SU-DHL-6 (cell line): ENCODE results near the gene SGIP1.

ENCODE experiments used
- H2AFZ ChIP-seq: fragments of 200-600 bp; sonication (generic); 2 replicates; pipeline ENCODE4 v1.6.1; 2014; ENCODE audit warnings: low read depth, mild to moderate bottlenecking, moderate library complexity, mixed read lengths, antibody characterized with exemption, low read length; ENCODE audit not compliant: severe bottlenecking
- H3F3A ChIP-seq: fragments of 200-600 bp; shearing (Covaris generic); 2 replicates; pipeline ENCODE4 v1.6.0; 2016; ENCODE audit warnings: antibody characterized with exemption, mild to moderate bottlenecking; ENCODE audit not compliant: insufficient read depth
- H3K27ac ChIP-seq: fragments of 200-600 bp; sonication (generic); 2 replicates; pipeline ENCODE4 v1.5.1; 2016; ENCODE audit warnings: low read depth, mild to moderate bottlenecking, low read length, moderate library complexity, mixed read lengths
- H3K27me3 ChIP-seq: fragments of 200-600 bp; sonication (generic), shearing (Covaris generic); 2 replicates; pipeline ENCODE4 v1.6.0; 2014; ENCODE audit warnings: mild to moderate bottlenecking, low read length
- H3K36me3 ChIP-seq: fragments of 200-600 bp; sonication (generic); 2 replicates; pipeline ENCODE4 v1.6.1; 2014; ENCODE audit warnings: mild to moderate bottlenecking, low read length, mixed read lengths
- H3K4me2 ChIP-seq: fragments of 300-600, 200-600 bp; shearing (Covaris generic), sonication (generic); 2 replicates; pipeline ENCODE4 v1.6.0; 2014; ENCODE audit warnings: low read length, low read depth, mild to moderate bottlenecking; ENCODE audit not compliant: poor library complexity, severe bottlenecking
- H3K4me3 ChIP-seq: fragments of 200-600 bp; sonication (generic); 2 replicates; pipeline ENCODE4 v1.5.1; 2014; ENCODE audit warnings: antibody characterized with exemption, low read length, mild to moderate bottlenecking, mixed read lengths; ENCODE audit not compliant: insufficient read depth, poor library complexity, severe bottlenecking
- H3K79me2 ChIP-seq: fragments of 200-600 bp; sonication (generic); 2 replicates; pipeline ENCODE4 v1.6.1; 2014; ENCODE audit warnings: mild to moderate bottlenecking, low read length, moderate library complexity; ENCODE audit not compliant: insufficient read depth
- H3K9ac ChIP-seq: fragments of 200-600 bp; sonication (generic); 2 replicates; pipeline ENCODE4 v1.7.0; 2014; ENCODE audit warnings: mild to moderate bottlenecking, low read length
- H3K9me2 ChIP-seq: fragments of 200-600 bp; sonication (generic); replicated peaks from 2 replicates; pipeline ENCODE4 v1.6.1; 2014; ENCODE audit warnings: low read length; ENCODE audit not compliant: insufficient read depth
- H3K9me3 ChIP-seq: fragments of 200-600 bp; sonication (generic); 2 replicates; pipeline ENCODE4 v1.6.1; 2014; ENCODE audit warnings: low read length, mixed read lengths; ENCODE audit not compliant: insufficient read depth
- H4K20me1 ChIP-seq: fragments of 200-600 bp; sonication (generic); 2 replicates; pipeline ENCODE4 v1.6.1; 2014; ENCODE audit warnings: low read depth, mild to moderate bottlenecking, antibody characterized with exemption, low read length, moderate library complexity, mixed read lengths
- EZH2phosphoT487 ChIP-seq: fragments of 200-600 bp; sonication (generic), shearing (Covaris generic); conservative IDR thresholded peaks from 2 replicates; pipeline ENCODE4 v1.6.1; 2018; ENCODE audit warnings: mild to moderate bottlenecking, antibody characterized with exemption, low read length, moderate library complexity, mixed read lengths
- TF ChIP-seq, protein P1 (sequence below): fragments of 200-600 bp; sonication (generic); IDR thresholded peaks from one replicate; pipeline ENCODE4 v1.5.1; 2017; ENCODE audit warnings: antibody characterized with exemption, mild to moderate bottlenecking, low read length, moderate library complexity; ENCODE audit not compliant: insufficient read depth, poor library complexity, severe bottlenecking

Gene SGIP1

DNA sequence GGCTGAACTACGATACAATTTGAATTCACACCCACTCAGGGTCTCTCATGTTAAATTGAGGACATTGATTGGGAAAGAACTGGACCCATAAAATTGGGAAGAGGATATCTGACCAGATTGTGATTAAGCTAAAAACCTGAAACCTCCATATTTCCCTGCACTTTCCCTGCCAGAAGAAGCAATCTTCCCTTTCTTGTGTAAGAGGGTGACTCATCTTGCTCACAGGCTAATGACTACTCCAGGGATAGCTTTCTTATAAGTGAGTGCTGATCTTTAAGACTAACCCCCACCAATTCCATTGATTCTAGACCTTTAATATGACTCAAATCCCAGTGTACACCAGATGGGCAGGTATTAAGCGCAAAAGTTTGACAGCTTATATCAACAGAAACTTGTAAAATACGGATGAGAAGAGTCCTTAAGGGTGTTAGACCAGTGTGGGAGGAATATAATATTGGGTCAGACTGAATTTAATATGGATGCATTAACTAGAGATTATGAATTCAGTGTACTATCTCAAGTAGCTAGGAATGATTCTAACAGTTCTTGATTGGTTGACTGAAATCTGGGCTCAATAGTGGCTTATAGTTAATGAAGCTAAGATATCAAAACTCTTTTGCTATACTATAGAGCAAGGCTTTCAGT, 12.1 kb upstream of the SGIP1 start:
- Histone ChIP-seq H3K9ac (no peak overlapping the region), H3K27me3 (no peaks in the 10 kb centered on the region), H3K36me3 (no peaks in the 10 kb centered on the region), H3K9me3 (no peaks in the 10 kb centered on the region), H3K79me2 (no peaks in the 10 kb centered on the region), H3K4me3 (no peak overlapping the region), H2AFZ (no peak overlapping the region), H3F3A (no peaks in the 10 kb centered on the region), H3K9me2 (no peaks in the 10 kb centered on the region), H3K27ac (no peak overlapping the region), H3K4me2 (no peak overlapping the region), H4K20me1 (no peaks in the 10 kb centered on the region)
- no peak for TF ChIP-seq EZH2phosphoT487
- TF ChIP-seq, protein P1, sequence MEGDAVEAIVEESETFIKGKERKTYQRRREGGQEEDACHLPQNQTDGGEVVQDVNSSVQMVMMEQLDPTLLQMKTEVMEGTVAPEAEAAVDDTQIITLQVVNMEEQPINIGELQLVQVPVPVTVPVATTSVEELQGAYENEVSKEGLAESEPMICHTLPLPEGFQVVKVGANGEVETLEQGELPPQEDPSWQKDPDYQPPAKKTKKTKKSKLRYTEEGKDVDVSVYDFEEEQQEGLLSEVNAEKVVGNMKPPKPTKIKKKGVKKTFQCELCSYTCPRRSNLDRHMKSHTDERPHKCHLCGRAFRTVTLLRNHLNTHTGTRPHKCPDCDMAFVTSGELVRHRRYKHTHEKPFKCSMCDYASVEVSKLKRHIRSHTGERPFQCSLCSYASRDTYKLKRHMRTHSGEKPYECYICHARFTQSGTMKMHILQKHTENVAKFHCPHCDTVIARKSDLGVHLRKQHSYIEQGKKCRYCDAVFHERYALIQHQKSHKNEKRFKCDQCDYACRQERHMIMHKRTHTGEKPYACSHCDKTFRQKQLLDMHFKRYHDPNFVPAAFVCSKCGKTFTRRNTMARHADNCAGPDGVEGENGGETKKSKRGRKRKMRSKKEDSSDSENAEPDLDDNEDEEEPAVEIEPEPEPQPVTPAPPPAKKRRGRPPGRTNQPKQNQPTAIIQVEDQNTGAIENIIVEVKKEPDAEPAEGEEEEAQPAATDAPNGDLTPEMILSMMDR: no peak

DNA sequence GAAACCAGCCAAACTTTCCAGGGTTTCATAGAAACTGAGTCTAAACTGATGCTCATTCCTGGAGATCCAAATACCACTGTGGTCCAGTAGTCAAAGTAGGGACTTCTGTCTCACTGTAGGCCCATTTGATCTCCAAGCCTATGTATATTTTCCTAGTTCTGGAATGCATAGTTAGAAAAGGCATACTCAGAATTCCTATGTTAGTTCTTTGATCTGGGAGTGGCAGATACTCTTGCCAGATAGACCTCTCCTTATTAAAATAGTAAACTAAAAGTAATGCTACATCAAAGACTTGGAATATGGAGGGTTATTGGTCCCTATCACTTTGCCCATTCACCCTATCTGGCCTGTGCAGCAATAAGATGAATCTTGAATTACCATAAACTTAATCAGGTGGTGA, 10.4 kb upstream of the SGIP1 start:
- H4K20me1 ChIP-seq: no peaks in the 10 kb centered on the region
- H2AFZ ChIP-seq: no peak overlapping the region
- H3K4me3 ChIP-seq: no peak overlapping the region
- TF ChIP-seq, protein P1: no peak
- no peak for TF ChIP-seq EZH2phosphoT487
- H3K36me3 ChIP-seq: no peaks in the 10 kb centered on the region
- no peaks in the 10 kb centered on the region for H3K9me3 ChIP-seq
- H3F3A ChIP-seq: no peaks in the 10 kb centered on the region
- no peaks in the 10 kb centered on the region for H3K9me2 ChIP-seq
- no peak overlapping the region for H3K4me2 ChIP-seq
- H3K79me2 ChIP-seq: no peaks in the 10 kb centered on the region
- H3K27ac ChIP-seq: no peak overlapping the region
- H3K27me3 ChIP-seq: no peaks in the 10 kb centered on the region
- no peak overlapping the region for H3K9ac ChIP-seq

DNA sequence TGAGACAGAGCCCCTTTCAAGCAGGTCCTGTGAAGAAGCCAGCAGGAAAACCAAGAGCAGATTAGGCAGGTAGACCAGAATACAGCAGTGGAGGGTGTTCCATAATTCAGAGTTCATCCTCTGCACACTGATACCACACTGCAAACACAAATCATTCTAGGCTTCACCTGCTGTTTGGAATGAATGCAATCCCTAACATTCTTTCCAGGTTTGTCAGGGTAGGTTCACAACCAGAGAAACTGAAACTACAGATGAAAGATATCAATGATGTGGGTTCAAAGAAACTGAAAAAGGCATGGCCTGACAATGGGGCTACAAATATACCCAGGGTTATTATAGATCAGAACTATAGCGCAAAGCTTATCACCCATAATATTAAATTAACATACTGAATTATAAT, 8.9 kb upstream of the SGIP1 start:
- Histone ChIP-seq H3K79me2 (no peaks in the 10 kb centered on the region), H3K9me3 (no peaks in the 10 kb centered on the region), H3K27me3 (no peaks in the 10 kb centered on the region), H3K4me3 (no peak overlapping the region), H4K20me1 (no peaks in the 10 kb centered on the region), H2AFZ (no peak overlapping the region), H3K9ac (no peak overlapping the region), H3K9me2 (no peaks in the 10 kb centered on the region), H3K4me2 (no peak overlapping the region), H3K27ac (no peak overlapping the region), H3K36me3 (no peaks in the 10 kb centered on the region), H3F3A (no peaks in the 10 kb centered on the region)
- TF ChIP-seq, protein P1: no peak
- no peak for TF ChIP-seq EZH2phosphoT487
